Large intestine (tissue), 3 donors: ENCODE measurements around the gene SPDYE5. TPM values are rescaled to one million over a fixed set of nuclear protein-coding genes. Genes with fewer than 3 reads are reported as not detected.

Source experiments
- DNase-seq, 2 donors: peaks; one replicate each; pipeline versions ENCODE4 v3.0.0 to v3.0.0-alpha.2; 2013
- H3K27ac ChIP-seq: one replicate; pipeline ENCODE4 v1.5.1; 2013; ENCODE audit warnings: low read length
- H3K27me3 ChIP-seq: 2 replicates; pipeline ENCODE4 v1.6.1; 2013; ENCODE audit warnings: low read length; ENCODE audit not compliant: control insufficient read depth, insufficient read depth
- H3K36me3 ChIP-seq: 2 replicates; pipeline ENCODE4 v1.6.1; 2013; ENCODE audit warnings: low read length; ENCODE audit not compliant: control insufficient read depth, insufficient read depth
- H3K4me1 ChIP-seq: one replicate; pipeline ENCODE4 v1.6.1; 2013; ENCODE audit warnings: low read length; ENCODE audit not compliant: control insufficient read depth, insufficient read depth
- H3K4me3 ChIP-seq: one replicate; pipeline ENCODE4 v1.5.1; 2013; ENCODE audit warnings: low read length
- H3K9me3 ChIP-seq: one replicate; pipeline ENCODE4 v1.6.1; 2013; ENCODE audit warnings: mild to moderate bottlenecking, low read depth, low read length, moderate library complexity; ENCODE audit not compliant: control insufficient read depth
- WGBS: methylation state at CpG from one replicate; pipeline ENCODE4 v1.1.5; 2013; ENCODE audit warnings: low lambda C conversion rate; ENCODE audit not compliant: insufficient coverage; 5-methylcytosine and 5-hydroxymethylcytosine counted together
- polyA plus RNA-seq: library from polyadenylated mRNA; unstranded; fragments of 120-200 nt; gene quantifications from one replicate; pipeline ENCODE4 v1.2.1, GENCODE V29; 2013

Gene SPDYE5
- polyA plus RNA-seq, 1 donor, result 2.0 TPM

- H3K9me3 ChIP-seq, result no peaks in the 10 kb centered on the region
- no peak overlapping the region for H3K27ac ChIP-seq
- H3K4me1 ChIP-seq, result no peaks in the 10 kb centered on the region
- no peaks in the 10 kb centered on the region for H3K36me3 ChIP-seq
- no peaks in the 10 kb centered on the region for H3K27me3 ChIP-seq
- DNase-seq, result no peak
- H3K4me3 ChIP-seq, result no peak overlapping the region
- WGBS, result no CpG with 5 or more reads among the region's 4 CpGs
Measured at GRCh38 chr7:75536491-75536890, 44.4 kb downstream of the SPDYE5 start.

DNA sequence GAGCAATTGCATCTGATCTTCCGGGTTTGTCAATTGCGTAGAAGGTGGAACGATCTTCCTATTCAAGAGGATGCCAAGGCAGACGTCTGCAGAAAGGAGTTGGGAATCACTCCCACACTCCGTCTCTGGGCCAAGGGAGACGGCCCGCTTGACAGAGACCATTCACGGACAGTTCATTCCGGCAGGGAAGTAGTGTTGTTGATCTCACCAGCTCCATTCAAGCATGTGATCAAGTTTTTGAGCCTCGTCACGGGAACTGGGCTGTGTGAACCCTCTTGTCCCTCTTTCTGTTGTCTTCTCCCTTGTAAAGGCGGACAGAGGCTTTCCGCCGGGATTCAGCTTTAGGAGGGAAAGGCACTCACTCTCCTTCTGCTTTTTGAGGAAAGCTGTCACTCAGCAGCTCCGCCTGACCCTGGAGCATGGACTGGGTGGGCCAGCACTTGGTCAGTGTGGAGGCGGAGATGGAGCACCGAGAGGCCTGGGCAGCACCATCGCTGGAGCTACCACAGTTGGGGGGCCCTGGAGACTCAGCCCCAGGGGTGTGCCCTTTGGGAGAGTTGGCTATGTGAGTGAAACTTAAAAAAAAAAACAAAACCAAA lies 44.9 kb downstream of the SPDYE5 start:
- Histone ChIP-seq H3K9me3 (no peaks in the 10 kb centered on the region), H3K36me3 (no peaks in the 10 kb centered on the region), H3K4me3 (no peak overlapping the region), H3K4me1 (no peaks in the 10 kb centered on the region), H3K27ac (no peak overlapping the region), H3K27me3 (no peaks in the 10 kb centered on the region)
- no peak for DNase-seq
- WGBS, result no CpG with 5 or more reads among the region's 18 CpGs

- H3K9me3 ChIP-seq, result no peaks in the 10 kb centered on the region
- no CpG with 5 or more reads among the region's 5 CpGs for WGBS
- H3K27me3 ChIP-seq, result no peaks in the 10 kb centered on the region
- no peak overlapping the region for H3K4me3 ChIP-seq
- no peaks in the 10 kb centered on the region for H3K36me3 ChIP-seq
- H3K27ac ChIP-seq, result no peak overlapping the region
- DNase-seq, result no peak
- no peaks in the 10 kb centered on the region for H3K4me1 ChIP-seq
Measured at GRCh38 chr7:75537731-75538130, 45.6 kb downstream of the SPDYE5 start.

GRCh38 chr7:75546237-75547015 lies 54.3 kb downstream of the SPDYE5 start:
- H3K27me3 ChIP-seq, result no peaks in the 10 kb centered on the region
- peaks cover 3% of the 10 kb centered on the region for H3K36me3 ChIP-seq
- H3K4me1 ChIP-seq, result no peaks in the 10 kb centered on the region
- no peak overlapping the region for H3K4me3 ChIP-seq
- H3K27ac ChIP-seq, result no peak overlapping the region
- no peaks in the 10 kb centered on the region for H3K9me3 ChIP-seq
- DNase-seq, result peak; percentile 7 to 29
- no CpG with 5 or more reads among the region's 15 CpGs for WGBS

Other genes with a start within 250 kb of the SPDYE5 start
- gene TRIM73, start 96.7 kb upstream of the SPDYE5 start, polyA plus RNA-seq, result 4.8 TPM
- 38.2 TPM for gene POM121C, start 6.0 kb upstream of the SPDYE5 start, polyA plus RNA-seq
- 5.9 TPM for gene HIP1, start 246.6 kb downstream of the SPDYE5 start, polyA plus RNA-seq